SIG-M5 (cell line): ENCODE measurements around the gene CARD11.
"Not testable (repeated sequence)": the region's sequence is repeated elsewhere in the genome, so short reads cannot be mapped to it uniquely, and the experiment has no call there.

ENCODE experiments used
- DNase-seq: peaks from one replicate; lab custom pipeline; 2025; lab: John Stamatoyannopoulos, UW

Gene CARD11

GRCh38 chr7:3064067-3064466 is 20.4 kb upstream of the CARD11 start:
- no peak for DNase-seq

GRCh38 chr7:3063016-3063753 is 19.5 kb upstream of the CARD11 start:
- no peak for DNase-seq

- no peak for DNase-seq
Measured at GRCh38 chr7:3057066-3057420, 13.4 kb upstream of the CARD11 start.

- no peak for DNase-seq
Measured at GRCh38 chr7:3056234-3057065, 12.8 kb upstream of the CARD11 start.

GRCh38 chr7:3055626-3056025 is 12.0 kb upstream of the CARD11 start:
- DNase-seq, result no peak

- no peak for DNase-seq
Measured at GRCh38 chr7:3042861-3043489, 692 bp downstream of the CARD11 start.

GRCh38 chr7:3041986-3042675 is 1.5 kb downstream of the CARD11 start:
- no peak for DNase-seq

GRCh38 chr7:3039787-3040186 is 3.9 kb downstream of the CARD11 start:
- DNase-seq, result no peak

- not testable (repeated sequence) for DNase-seq
Measured at GRCh38 chr7:3038011-3038410, 5.7 kb downstream of the CARD11 start.

- no peak for DNase-seq
Measured at GRCh38 chr7:3037259-3037658, 6.4 kb downstream of the CARD11 start.

- DNase-seq, result no peak
Measured at GRCh38 chr7:3034591-3035150, 9.0 kb downstream of the CARD11 start.

GRCh38 chr7:3033581-3033980 is 10.1 kb downstream of the CARD11 start:
- no peak for DNase-seq

GRCh38 chr7:3033136-3033535 is 10.5 kb downstream of the CARD11 start:
- no peak for DNase-seq

GRCh38 chr7:3032256-3032655 is 11.4 kb downstream of the CARD11 start:
- no peak for DNase-seq

GRCh38 chr7:3029138-3029537 is 14.5 kb downstream of the CARD11 start:
- DNase-seq, result no peak

GRCh38 chr7:3028758-3029093 is 14.9 kb downstream of the CARD11 start:
- no peak for DNase-seq

- DNase-seq, result no peak
Measured at GRCh38 chr7:3028071-3028757, 15.5 kb downstream of the CARD11 start.

- DNase-seq, result no peak
Measured at GRCh38 chr7:3027005-3027845, 16.4 kb downstream of the CARD11 start.

- DNase-seq, result no peak
Measured at GRCh38 chr7:3025616-3026015, 18.1 kb downstream of the CARD11 start.

- DNase-seq, result no peak
Measured at GRCh38 chr7:3021825-3022224, 21.8 kb downstream of the CARD11 start.

- DNase-seq, result not testable (repeated sequence)
Measured at GRCh38 chr7:3021224-3021623, 22.4 kb downstream of the CARD11 start.
